Transverse colon (tissue), 4 donors: ENCODE data around the gene POU3F3.

Experiments
- CTCF ChIP-seq, 5 experiments: fragments of 200-600 bp in 3 of 5; fragments of 450-650 bp in 2 of 5; sonication (generic) in 3 of 5; IDR thresholded peaks; 1 replicate in 2 of 5; 2 replicates in 3 of 5; pipeline ENCODE4 v1.5.1; 2016 to 2017; ENCODE audit warnings: antibody characterized with exemption in 5 of 5, inconsistent platforms in 3 of 5, mild to moderate bottlenecking in 2 of 5, moderate library complexity in 1 of 5
- POLR2A ChIP-seq: fragments of 450-650 bp; IDR thresholded peaks from one replicate; pipeline ENCODE4 v1.6.1; 2016; ENCODE audit warnings: antibody characterized with exemption, mild to moderate bottlenecking, moderate library complexity
- POLR2AphosphoS5 ChIP-seq, 3 donors: sonication (generic); formaldehyde crosslinking; IDR thresholded peaks; one replicate each; pipeline ENCODE4 v1.6.1; 2016; ENCODE audit warnings: antibody characterized with exemption in 3 of 3

- TF ChIP-seq POLR2AphosphoS5 (IDR thresholded peaks at IDR 0.05): no peak
- TF ChIP-seq CTCF (IDR thresholded peaks at IDR 0.05): no peak
- TF ChIP-seq POLR2A: no peak
Observed at GRCh38 chr2:104854498-104855220, 744 bp downstream of the POU3F3 start.
